ENCODE results near the gene TBCD.
A peak's percentile ranks its signal among the peaks of the same experiment; 100 is the strongest.

The TBCD gene

DNA sequence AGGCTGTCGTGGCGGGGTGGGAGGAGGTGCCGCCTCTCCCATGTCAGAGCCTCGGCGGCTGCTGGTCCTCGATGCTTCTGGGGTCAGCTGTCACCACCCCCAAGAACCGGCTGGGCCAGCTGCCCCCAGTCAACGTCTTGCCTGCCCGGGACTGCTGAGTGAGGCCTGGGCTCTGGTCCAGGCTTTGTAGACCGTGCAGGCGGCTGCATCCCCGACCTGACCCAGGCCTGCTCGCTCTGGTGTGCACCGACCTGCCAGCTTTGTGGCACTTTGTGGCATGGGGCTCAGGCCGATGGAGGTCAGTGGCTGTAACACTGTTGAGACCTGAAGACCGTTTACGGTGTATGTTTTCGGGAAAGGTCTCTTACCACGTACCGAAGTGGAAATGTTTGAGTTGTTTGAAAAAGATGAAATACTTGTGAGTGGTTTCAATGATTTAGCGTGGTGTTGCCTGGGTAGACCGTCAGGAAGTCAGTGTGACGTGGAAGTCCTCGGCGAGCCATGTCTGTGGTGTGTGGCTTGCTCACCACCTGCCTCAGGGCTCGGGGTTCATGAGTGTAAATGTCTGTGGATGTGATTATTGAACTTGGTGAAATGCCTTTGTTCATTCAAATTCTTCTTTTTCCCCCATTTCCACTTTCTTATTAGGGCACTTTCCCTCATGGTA, 141.2 kb downstream of the TBCD start:
- no peak overlapping the region for H2AFZ ChIP-seq (ENCODE audit: low read length, unreplicated experiment)
- H3K79me2 ChIP-seq (ENCODE audit: control insufficient read depth, insufficient read depth, low read length, unreplicated experiment) = no peaks in the 10 kb centered on the region
- H3K27ac ChIP-seq (ENCODE audit: low read depth, low read length) = no peak overlapping the region
- peaks cover 4% of the 10 kb centered on the region; the same call in 1 of the 2 replicates for H3K36me3 ChIP-seq (ENCODE audit: insufficient read depth, low read length)
- peaks cover 8% of the 10 kb centered on the region for H3K4me1 ChIP-seq (ENCODE audit: control insufficient read depth, insufficient read depth, low read length, unreplicated experiment)
- H3K27me3 ChIP-seq (ENCODE audit: insufficient read depth, low read length) = no peaks in the 10 kb centered on the region
- H3K4me3 ChIP-seq (ENCODE audit: low read depth, low read length) = no peak overlapping the region

GRCh38 chr17:82893779-82894178, 141.9 kb downstream of the TBCD start:
- no peaks in the 10 kb centered on the region for H3K79me2 ChIP-seq (ENCODE audit: control insufficient read depth, insufficient read depth, low read length, unreplicated experiment)
- no peak overlapping the region for H3K4me3 ChIP-seq (ENCODE audit: low read depth, low read length)
- peaks cover 8% of the 10 kb centered on the region for H3K4me1 ChIP-seq (ENCODE audit: control insufficient read depth, insufficient read depth, low read length, unreplicated experiment)
- no peaks in the 10 kb centered on the region for H3K27me3 ChIP-seq (ENCODE audit: insufficient read depth, low read length)
- H3K36me3 ChIP-seq (ENCODE audit: insufficient read depth, low read length) = peaks cover 4% of the 10 kb centered on the region; the same call in 1 of the 2 replicates
- H3K27ac ChIP-seq (ENCODE audit: low read depth, low read length) = no peak overlapping the region
- H2AFZ ChIP-seq (ENCODE audit: low read length, unreplicated experiment) = peak overlapping the region; percentile 47

- Histone ChIP-seq H3K4me1 (ENCODE audit: control insufficient read depth, insufficient read depth, low read length, unreplicated experiment) (peaks cover 8% of the 10 kb centered on the region), H3K36me3 (ENCODE audit: insufficient read depth, low read length) (peaks cover 4% of the 10 kb centered on the region; the same call in 1 of the 2 replicates), H3K4me3 (ENCODE audit: low read depth, low read length) (no peak overlapping the region), H3K79me2 (ENCODE audit: control insufficient read depth, insufficient read depth, low read length, unreplicated experiment) (no peaks in the 10 kb centered on the region), H3K27me3 (ENCODE audit: insufficient read depth, low read length) (no peaks in the 10 kb centered on the region), H3K27ac (ENCODE audit: low read depth, low read length) (no peak overlapping the region), H2AFZ (ENCODE audit: low read length, unreplicated experiment) (no peak overlapping the region)
Observed at GRCh38 chr17:82894389-82894788, 142.5 kb downstream of the TBCD start.

DNA sequence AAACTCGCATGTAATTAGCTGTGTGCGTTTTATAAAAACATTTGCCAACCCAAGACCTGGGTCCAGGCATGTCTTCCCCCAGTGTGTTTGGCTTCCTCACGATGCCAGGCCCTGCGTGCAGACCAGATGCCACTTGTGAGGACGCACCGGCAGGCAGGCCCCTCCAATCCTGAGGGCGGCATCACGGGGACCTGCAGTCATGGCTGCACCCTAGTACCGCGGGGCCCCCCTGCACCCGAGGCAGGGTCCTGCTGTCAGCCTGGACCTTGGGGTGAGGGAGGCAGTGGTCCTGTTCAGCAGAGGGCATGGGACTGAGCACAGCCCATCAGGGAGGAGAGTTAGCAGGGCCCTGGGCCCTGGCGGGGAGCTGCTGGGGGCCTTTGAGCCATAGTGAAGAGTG, 143.2 kb downstream of the TBCD start:
- Histone ChIP-seq H3K36me3 (ENCODE audit: insufficient read depth, low read length) (peaks cover 4% of the 10 kb centered on the region; the same call in 1 of the 2 replicates), H3K79me2 (ENCODE audit: control insufficient read depth, insufficient read depth, low read length, unreplicated experiment) (no peaks in the 10 kb centered on the region), H3K27ac (ENCODE audit: low read depth, low read length) (no peak overlapping the region), H3K27me3 (ENCODE audit: insufficient read depth, low read length) (no peaks in the 10 kb centered on the region), H2AFZ (ENCODE audit: low read length, unreplicated experiment) (no peak overlapping the region), H3K4me3 (ENCODE audit: low read depth, low read length) (no peak overlapping the region), H3K4me1 (ENCODE audit: control insufficient read depth, insufficient read depth, low read length, unreplicated experiment) (peaks cover 8% of the 10 kb centered on the region)

- Histone ChIP-seq H3K4me3 (ENCODE audit: low read depth, low read length) (no peak overlapping the region), H3K4me1 (ENCODE audit: control insufficient read depth, insufficient read depth, low read length, unreplicated experiment) (peaks cover 8% of the 10 kb centered on the region), H3K36me3 (ENCODE audit: insufficient read depth, low read length) (peaks cover 4% of the 10 kb centered on the region; the same call in 1 of the 2 replicates)
Observed at GRCh38 chr17:82896071-82897000, 144.5 kb downstream of the TBCD start.

GRCh38 chr17:82897514-82898249, 145.8 kb downstream of the TBCD start:
- Histone ChIP-seq H3K27me3 (ENCODE audit: insufficient read depth, low read length) (no peaks in the 10 kb centered on the region), H3K4me3 (ENCODE audit: low read depth, low read length) (no peak overlapping the region), H3K79me2 (ENCODE audit: control insufficient read depth, insufficient read depth, low read length, unreplicated experiment) (no peaks in the 10 kb centered on the region), H3K36me3 (ENCODE audit: insufficient read depth, low read length) (peaks cover 4% of the 10 kb centered on the region; the same call in 1 of the 2 replicates), H2AFZ (ENCODE audit: low read length, unreplicated experiment) (no peak overlapping the region), H3K27ac (ENCODE audit: low read depth, low read length) (no peak overlapping the region), H3K4me1 (ENCODE audit: control insufficient read depth, insufficient read depth, low read length, unreplicated experiment) (peaks cover 8% of the 10 kb centered on the region)

More at GRCh38 chr17:82896071-82897000, 144.5 kb downstream of the TBCD start:
- no peaks in the 10 kb centered on the region for H3K27me3 ChIP-seq (ENCODE audit: insufficient read depth, low read length)
- H3K27ac ChIP-seq (ENCODE audit: low read depth, low read length) = no peak overlapping the region
- H3K79me2 ChIP-seq (ENCODE audit: control insufficient read depth, insufficient read depth, low read length, unreplicated experiment) = no peaks in the 10 kb centered on the region
- no peak overlapping the region for H2AFZ ChIP-seq (ENCODE audit: low read length, unreplicated experiment)

DNA sequence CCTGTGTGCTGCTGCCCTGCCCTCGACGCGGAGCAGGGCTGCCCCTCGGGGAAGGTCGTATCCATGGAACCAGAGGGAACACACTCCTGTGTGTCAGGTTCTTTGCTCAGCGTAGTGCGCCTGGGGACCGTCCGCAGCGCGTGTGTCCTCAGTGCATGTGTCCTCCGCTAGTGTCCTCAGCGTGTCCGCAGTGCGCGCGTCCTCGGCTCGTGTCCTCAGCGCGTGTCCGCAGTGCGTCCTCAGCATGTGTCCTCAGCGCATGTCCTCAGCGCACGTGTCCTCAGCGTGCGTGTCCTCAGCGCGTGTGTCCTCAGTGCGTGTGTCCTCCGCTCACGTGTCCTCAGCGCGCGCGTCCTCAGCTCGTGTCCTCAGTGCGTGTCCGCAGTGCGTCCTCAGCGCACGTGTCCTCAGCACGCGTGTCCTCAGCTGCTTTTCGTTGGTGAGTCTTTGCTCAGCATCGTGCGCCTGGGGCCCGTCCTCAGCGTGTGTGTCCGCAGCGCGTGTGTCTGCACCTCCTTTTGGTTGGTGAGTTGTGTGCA, 147.2 kb downstream of the TBCD start:
- Histone ChIP-seq H3K36me3 (ENCODE audit: insufficient read depth, low read length) (peaks cover 4% of the 10 kb centered on the region; the same call in 1 of the 2 replicates), H3K79me2 (ENCODE audit: control insufficient read depth, insufficient read depth, low read length, unreplicated experiment) (no peaks in the 10 kb centered on the region), H3K27me3 (ENCODE audit: insufficient read depth, low read length) (no peaks in the 10 kb centered on the region), H3K27ac (ENCODE audit: low read depth, low read length) (no peak overlapping the region), H2AFZ (ENCODE audit: low read length, unreplicated experiment) (no peak overlapping the region), H3K4me3 (ENCODE audit: low read depth, low read length) (no peak overlapping the region), H3K4me1 (ENCODE audit: control insufficient read depth, insufficient read depth, low read length, unreplicated experiment) (peaks cover 3% of the 10 kb centered on the region)

DNA sequence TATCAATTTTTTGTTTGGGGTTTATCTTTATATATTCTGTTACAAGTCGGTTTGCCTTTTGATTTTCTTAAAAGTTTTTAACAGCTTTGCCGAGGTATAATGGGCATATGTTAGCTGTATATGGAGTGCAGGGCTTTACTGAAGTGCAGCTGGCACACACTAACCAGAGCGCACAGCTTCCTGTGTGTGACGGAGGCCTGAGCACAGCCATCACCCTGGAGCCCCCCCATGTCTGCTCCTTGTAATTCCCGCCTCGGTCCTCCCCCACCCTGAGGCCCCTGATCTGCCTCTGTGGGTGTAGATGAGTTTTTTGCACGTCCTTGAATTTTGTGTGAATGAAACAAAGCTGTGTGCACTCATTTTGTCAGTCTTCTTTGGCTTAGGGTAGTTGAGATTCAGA, 148.1 kb downstream of the TBCD start:
- Histone ChIP-seq H3K27ac (ENCODE audit: low read depth, low read length) (no peak overlapping the region), H3K36me3 (ENCODE audit: insufficient read depth, low read length) (peaks cover 4% of the 10 kb centered on the region; the same call in 1 of the 2 replicates), H3K4me3 (ENCODE audit: low read depth, low read length) (no peak overlapping the region), H2AFZ (ENCODE audit: low read length, unreplicated experiment) (no peak overlapping the region), H3K27me3 (ENCODE audit: insufficient read depth, low read length) (no peaks in the 10 kb centered on the region), H3K79me2 (ENCODE audit: control insufficient read depth, insufficient read depth, low read length, unreplicated experiment) (no peaks in the 10 kb centered on the region), H3K4me1 (ENCODE audit: control insufficient read depth, insufficient read depth, low read length, unreplicated experiment) (no peaks in the 10 kb centered on the region)

GRCh38 chr17:82900741-82901140, 148.9 kb downstream of the TBCD start:
- peaks cover 4% of the 10 kb centered on the region; the same call in 1 of the 2 replicates for H3K36me3 ChIP-seq (ENCODE audit: insufficient read depth, low read length)

GRCh38 chr17:82901356-82901755, 149.5 kb downstream of the TBCD start:
- no peak overlapping the region for H2AFZ ChIP-seq (ENCODE audit: low read length, unreplicated experiment)
- H3K27me3 ChIP-seq (ENCODE audit: insufficient read depth, low read length) = no peaks in the 10 kb centered on the region
- H3K4me3 ChIP-seq (ENCODE audit: low read depth, low read length) = no peak overlapping the region
- H3K4me1 ChIP-seq (ENCODE audit: control insufficient read depth, insufficient read depth, low read length, unreplicated experiment) = no peaks in the 10 kb centered on the region
- H3K79me2 ChIP-seq (ENCODE audit: control insufficient read depth, insufficient read depth, low read length, unreplicated experiment) = no peaks in the 10 kb centered on the region
- H3K27ac ChIP-seq (ENCODE audit: low read depth, low read length) = no peak overlapping the region
- H3K36me3 ChIP-seq (ENCODE audit: insufficient read depth, low read length) = peaks cover 4% of the 10 kb centered on the region; the same call in 1 of the 2 replicates

More at GRCh38 chr17:82900741-82901140, 148.9 kb downstream of the TBCD start:
- Histone ChIP-seq H3K4me3 (ENCODE audit: low read depth, low read length) (no peak overlapping the region), H3K27ac (ENCODE audit: low read depth, low read length) (0 out of 2 replicates have a peak overlapping the region, but pooled peaks have one; percentile 29), H3K4me1 (ENCODE audit: control insufficient read depth, insufficient read depth, low read length, unreplicated experiment) (no peaks in the 10 kb centered on the region), H3K27me3 (ENCODE audit: insufficient read depth, low read length) (no peaks in the 10 kb centered on the region), H2AFZ (ENCODE audit: low read length, unreplicated experiment) (no peak overlapping the region), H3K79me2 (ENCODE audit: control insufficient read depth, insufficient read depth, low read length, unreplicated experiment) (no peaks in the 10 kb centered on the region)

Data from ACC112 (cell line).